Measurements from ENCODE around the gene MTUS2. TPM values are rescaled to one million over a fixed set of nuclear protein-coding genes. Genes with fewer than 3 reads are reported as not detected.

MTUS2 gene
- total RNA-seq, 4 donors from 2014 or later, result 0.26 to 0.72 (median 0.38) TPM; not detected in 1

- 83% methylated on average over 3 of the region's 3 CpGs for WGBS
- TF ChIP-seq CTCF (IDR thresholded peaks at IDR 0.05), result no peak
- TF ChIP-seq EP300 (IDR thresholded peaks at IDR 0.05), result no peak
- no peak for TF ChIP-seq POLR2AphosphoS5 (IDR thresholded peaks at IDR 0.05)
- no peak for TF ChIP-seq POLR2A (IDR thresholded peaks at IDR 0.05)
These were observed 616.7 kb downstream of the MTUS2 start for GRCh38 chr13:29436721-29437280.

GRCh38 chr13:29438769-29439168 is 618.6 kb downstream of the MTUS2 start:
- Histone ChIP-seq H3K4me1 (peaks cover 9% of the 10 kb centered on the region), H3K4me3 (no peak overlapping the region), H3K9me3 (no peaks in the 10 kb centered on the region), H3K36me3 (no peaks in the 10 kb centered on the region), H3K27ac (no peak overlapping the region), H3K27me3 (no peaks in the 10 kb centered on the region)
- TF ChIP-seq EP300 (IDR thresholded peaks at IDR 0.05) (peak; percentile 73), POLR2AphosphoS5 (IDR thresholded peaks at IDR 0.05) (no peak)
- WGBS, result 78% methylated on average over 8 of the region's 8 CpGs
- no peak for DNase-seq (ENCODE audit: low spot score in 2 of 2)

More at GRCh38 chr13:29436721-29437280, 616.7 kb downstream of the MTUS2 start:
- no peaks in the 10 kb centered on the region for H3K36me3 ChIP-seq
- H3K27me3 ChIP-seq, result no peaks in the 10 kb centered on the region
- H3K27ac ChIP-seq, result no peak overlapping the region
- peaks cover 12% of the 10 kb centered on the region for H3K4me1 ChIP-seq
- H3K9me3 ChIP-seq, result no peaks in the 10 kb centered on the region
- no peak for DNase-seq (ENCODE audit: low spot score in 2 of 2)
- no peak overlapping the region for H3K4me3 ChIP-seq

GRCh38 chr13:29439601-29440388 is 619.7 kb downstream of the MTUS2 start:
- Histone ChIP-seq H3K27ac (no peak overlapping the region), H3K4me3 (no peak overlapping the region), H3K27me3 (no peaks in the 10 kb centered on the region), H3K9me3 (no peaks in the 10 kb centered on the region), H3K4me1 (peaks cover 9% of the 10 kb centered on the region), H3K36me3 (no peaks in the 10 kb centered on the region)
- TF ChIP-seq POLR2A (IDR thresholded peaks at IDR 0.05) (no peak), POLR2AphosphoS5 (IDR thresholded peaks at IDR 0.05) (no peak), CTCF (IDR thresholded peaks at IDR 0.05) (no peak), EP300 (IDR thresholded peaks at IDR 0.05) (no peak)
- no peak for DNase-seq (ENCODE audit: low spot score in 2 of 2)
- WGBS, result 64% methylated on average over 10 of the region's 10 CpGs

GRCh38 chr13:29441306-29441705 is 621.2 kb downstream of the MTUS2 start:
- Histone ChIP-seq H3K4me3 (no peak overlapping the region), H3K36me3 (no peaks in the 10 kb centered on the region), H3K27ac (no peak overlapping the region), H3K4me1 (peaks cover 4% of the 10 kb centered on the region), H3K27me3 (no peaks in the 10 kb centered on the region), H3K9me3 (no peaks in the 10 kb centered on the region)
- no peak for DNase-seq (ENCODE audit: low spot score in 2 of 2)
- no peak for TF ChIP-seq POLR2AphosphoS5 (IDR thresholded peaks at IDR 0.05)
- 79% methylated on average over 5 of the region's 5 CpGs for WGBS

- 43% methylated on average over 3 of the region's 3 CpGs for WGBS
- Histone ChIP-seq H3K27ac (no peak overlapping the region), H3K27me3 (no peaks in the 10 kb centered on the region), H3K36me3 (no peaks in the 10 kb centered on the region), H3K4me3 (no peak overlapping the region), H3K4me1 (no peaks in the 10 kb centered on the region), H3K9me3 (no peaks in the 10 kb centered on the region)
- TF ChIP-seq EP300 (IDR thresholded peaks at IDR 0.05) (no peak), POLR2A (IDR thresholded peaks at IDR 0.05) (no peak), POLR2AphosphoS5 (IDR thresholded peaks at IDR 0.05) (no peak), CTCF (IDR thresholded peaks at IDR 0.05) (no peak)
- no peak for DNase-seq (ENCODE audit: low spot score in 2 of 2)
These were observed 625.9 kb downstream of the MTUS2 start for GRCh38 chr13:29446016-29446415.

- 90% methylated on average over 2 of the region's 2 CpGs for WGBS
These were observed 628.0 kb downstream of the MTUS2 start for GRCh38 chr13:29448174-29448573.

More at GRCh38 chr13:29448174-29448573, 628.0 kb downstream of the MTUS2 start:
- DNase-seq (ENCODE audit: low spot score in 2 of 2), result no peak
- H3K9me3 ChIP-seq, result no peaks in the 10 kb centered on the region
- H3K27ac ChIP-seq, result no peak overlapping the region
- no peak for TF ChIP-seq POLR2AphosphoS5 (IDR thresholded peaks at IDR 0.05)
- TF ChIP-seq POLR2A (IDR thresholded peaks at IDR 0.05), result no peak
- TF ChIP-seq EP300 (IDR thresholded peaks at IDR 0.05), result no peak
- TF ChIP-seq CTCF (IDR thresholded peaks at IDR 0.05), result no peak
- H3K4me3 ChIP-seq, result no peak overlapping the region
- H3K4me1 ChIP-seq, result no peaks in the 10 kb centered on the region
- H3K36me3 ChIP-seq, result no peaks in the 10 kb centered on the region
- H3K27me3 ChIP-seq, result no peaks in the 10 kb centered on the region

Measured in suprapubic skin (tissue), 4 donors.